Activated gamma-delta T cell (primary cell): ENCODE results near the gene NCAM1.
"Not testable (repeated sequence)": the region's sequence is repeated elsewhere in the genome, so short reads cannot be mapped to it uniquely, and the experiment has no call there.

ENCODE experiments used
- DNase-seq: peaks from one replicate; lab custom pipeline; 2025; lab: John Stamatoyannopoulos, UW

Gene NCAM1

DNA sequence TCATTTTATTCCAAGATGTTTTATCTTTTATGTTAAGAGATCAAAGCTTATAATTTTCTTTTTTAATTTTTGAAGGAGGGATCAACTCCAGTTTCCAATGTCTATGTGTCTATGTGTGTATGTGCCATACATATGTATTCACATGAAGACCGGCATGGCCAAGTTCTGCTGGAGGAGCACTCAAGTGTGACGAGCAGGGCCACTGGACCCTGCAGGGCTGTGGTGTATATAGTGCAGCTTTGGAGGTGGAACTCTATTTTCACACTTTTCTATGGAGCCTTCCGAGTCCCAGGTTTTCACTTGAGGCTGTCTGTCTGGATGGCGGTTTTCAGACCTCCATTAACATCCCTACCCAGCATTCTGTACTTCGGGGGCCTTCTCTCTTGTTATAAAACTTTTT is 316.7 kb downstream of the NCAM1 start:
- DNase-seq = no peak

DNA sequence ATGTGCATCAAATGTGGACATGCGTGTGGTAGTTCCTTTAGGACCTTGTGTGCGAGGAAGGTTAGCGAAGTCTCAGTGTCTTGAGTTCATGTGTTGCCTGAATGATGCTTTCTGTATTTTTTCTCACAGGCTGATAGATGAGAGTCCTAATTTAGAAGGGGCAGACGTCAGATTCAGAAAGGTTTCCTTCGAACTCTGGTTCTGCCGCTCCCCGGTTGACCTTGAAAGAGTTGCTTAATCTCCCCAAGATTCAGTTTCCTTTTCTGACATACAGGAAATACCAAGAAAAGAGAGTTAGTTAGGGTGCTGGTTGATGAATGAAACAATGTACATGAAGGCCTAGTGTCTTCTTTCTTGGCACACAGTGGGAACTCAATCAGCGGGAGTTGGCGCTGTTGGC is 317.3 kb downstream of the NCAM1 start:
- no peak for DNase-seq

DNA sequence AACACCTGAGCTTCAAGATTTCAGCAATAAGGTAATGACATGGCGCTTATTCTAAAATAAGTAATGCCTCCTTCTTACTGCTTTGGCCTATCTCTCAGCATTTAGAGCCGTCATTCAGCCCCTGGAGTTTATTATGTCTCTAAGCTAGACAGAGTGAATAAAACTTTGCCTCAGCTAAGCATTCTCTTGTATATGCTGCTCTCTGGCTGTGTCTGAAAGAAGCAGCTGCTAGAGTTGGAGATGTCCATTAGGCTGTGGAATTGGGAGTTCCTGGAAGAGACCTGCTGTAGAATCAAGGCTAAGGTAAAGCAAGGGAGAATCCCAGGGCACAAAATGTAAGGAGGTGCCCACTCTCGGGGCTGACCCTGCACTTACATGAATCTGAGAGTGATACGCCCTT is 317.7 kb downstream of the NCAM1 start:
- DNase-seq = no peak

DNA sequence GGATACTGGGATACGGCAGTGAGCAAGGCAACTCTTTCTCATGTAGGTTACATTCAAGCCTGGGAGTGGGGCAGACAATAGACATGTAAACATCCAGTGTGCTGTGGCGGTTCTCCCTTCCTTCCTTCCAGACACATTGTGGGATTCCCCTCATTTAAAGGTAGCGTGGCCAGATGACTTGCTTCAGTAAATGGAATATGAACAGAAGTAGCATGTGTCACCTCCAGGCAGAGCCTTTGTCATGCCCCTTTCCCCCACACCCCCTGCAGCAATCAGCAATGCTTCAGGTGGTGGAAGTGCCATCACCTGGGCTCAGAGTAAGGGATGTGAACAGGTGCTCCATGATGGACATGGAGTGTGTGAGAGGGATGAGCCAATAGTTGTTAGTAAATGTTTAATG is 318.4 kb downstream of the NCAM1 start:
- no peak for DNase-seq

DNA sequence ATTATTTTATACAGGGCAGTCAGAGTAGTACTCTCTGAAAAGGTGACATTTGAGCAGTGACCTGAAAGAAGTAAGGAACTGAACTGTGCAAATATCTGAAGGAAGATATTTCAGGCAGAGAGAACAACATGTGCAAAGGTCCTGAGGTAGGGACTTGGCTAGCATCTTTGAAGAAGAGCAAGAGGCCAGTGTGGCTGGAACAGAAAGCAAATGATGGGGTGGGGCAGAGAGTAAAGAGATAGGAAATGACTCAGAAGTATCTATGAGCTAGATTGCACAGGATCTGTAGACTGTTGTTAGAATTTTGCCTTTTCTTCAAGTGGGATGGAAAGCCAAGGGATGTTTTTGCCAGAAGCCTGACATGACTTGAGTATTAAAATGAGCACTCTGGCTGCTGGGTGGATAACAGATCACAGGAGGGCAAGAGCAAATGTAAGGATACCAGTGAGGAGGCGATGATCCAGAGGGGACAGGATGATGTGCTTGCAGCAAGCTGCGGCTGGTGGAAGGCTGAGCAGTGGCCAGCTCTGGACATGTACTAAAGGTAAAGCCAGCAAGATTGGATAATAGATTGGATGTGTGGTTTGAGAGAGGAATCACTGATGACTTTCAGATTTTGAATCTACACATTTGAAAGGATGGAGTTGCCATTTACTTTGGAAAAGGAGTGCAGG is 320.0 kb downstream of the NCAM1 start:
- no peak for DNase-seq

DNA sequence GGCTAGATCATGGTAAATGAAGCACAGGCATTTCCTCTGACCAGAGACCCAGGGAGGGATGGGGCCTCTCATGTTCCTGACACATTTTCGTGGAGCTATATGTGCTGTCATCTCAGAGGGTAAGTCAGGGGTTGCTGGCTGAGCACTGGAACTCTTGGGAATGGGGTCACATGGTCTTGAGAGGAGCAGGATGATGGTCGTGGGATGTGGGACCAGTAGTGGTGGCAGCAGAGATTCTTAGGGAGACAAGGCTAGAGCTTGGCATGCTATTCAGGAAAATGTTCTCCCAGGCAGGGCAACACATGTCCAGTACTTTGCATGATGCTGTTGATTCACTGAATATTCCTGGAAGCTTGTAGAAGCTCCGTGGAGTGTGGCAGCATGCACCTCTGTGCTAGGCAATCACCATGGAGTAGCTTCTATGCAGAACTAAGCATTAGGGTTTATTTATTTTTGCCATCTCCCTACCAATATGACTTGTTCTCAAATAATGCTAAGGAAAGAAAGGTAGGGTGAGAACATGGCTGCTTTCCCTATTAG is 321.7 kb downstream of the NCAM1 start:
- DNase-seq = no peak

DNA sequence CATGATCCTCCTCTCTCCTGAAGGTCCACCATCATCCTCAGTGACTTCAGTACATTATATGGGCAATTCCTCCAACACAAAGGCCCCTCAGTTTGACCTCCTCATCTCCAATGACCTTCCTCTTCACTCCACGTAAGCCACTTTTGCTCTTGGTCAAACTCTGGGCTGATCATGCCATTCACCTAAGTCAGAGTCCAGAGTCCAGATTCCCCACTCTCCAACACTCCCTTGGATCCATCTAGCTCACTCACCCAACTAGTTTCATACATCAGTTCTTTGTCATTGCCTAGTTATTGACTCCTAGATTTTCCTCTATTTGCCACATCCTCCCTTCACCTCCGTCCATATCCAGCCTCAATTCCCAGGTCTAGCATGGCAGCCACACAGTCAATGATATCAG is 322.7 kb downstream of the NCAM1 start:
- no peak for DNase-seq

DNA sequence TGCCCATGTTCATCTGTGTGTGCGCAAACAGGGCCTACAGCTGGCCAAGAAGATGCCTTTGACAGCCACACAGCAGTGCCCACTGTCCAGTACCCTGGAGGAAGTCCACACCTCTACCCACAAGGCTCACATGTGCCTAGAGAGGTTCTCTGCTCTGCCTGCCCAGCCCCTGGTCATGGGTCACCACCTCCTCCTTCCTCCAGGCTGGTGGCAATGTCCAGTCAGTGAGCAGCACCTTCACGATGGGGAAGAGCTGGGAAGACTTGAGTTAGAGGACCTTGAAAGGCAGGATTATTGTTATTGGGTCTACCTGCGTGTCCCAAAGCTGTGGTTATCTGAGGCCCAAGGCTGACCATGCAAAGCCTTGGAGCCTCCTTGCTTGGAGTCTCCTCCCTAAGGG is 324.8 kb downstream of the NCAM1 start:
- DNase-seq = no peak

DNA sequence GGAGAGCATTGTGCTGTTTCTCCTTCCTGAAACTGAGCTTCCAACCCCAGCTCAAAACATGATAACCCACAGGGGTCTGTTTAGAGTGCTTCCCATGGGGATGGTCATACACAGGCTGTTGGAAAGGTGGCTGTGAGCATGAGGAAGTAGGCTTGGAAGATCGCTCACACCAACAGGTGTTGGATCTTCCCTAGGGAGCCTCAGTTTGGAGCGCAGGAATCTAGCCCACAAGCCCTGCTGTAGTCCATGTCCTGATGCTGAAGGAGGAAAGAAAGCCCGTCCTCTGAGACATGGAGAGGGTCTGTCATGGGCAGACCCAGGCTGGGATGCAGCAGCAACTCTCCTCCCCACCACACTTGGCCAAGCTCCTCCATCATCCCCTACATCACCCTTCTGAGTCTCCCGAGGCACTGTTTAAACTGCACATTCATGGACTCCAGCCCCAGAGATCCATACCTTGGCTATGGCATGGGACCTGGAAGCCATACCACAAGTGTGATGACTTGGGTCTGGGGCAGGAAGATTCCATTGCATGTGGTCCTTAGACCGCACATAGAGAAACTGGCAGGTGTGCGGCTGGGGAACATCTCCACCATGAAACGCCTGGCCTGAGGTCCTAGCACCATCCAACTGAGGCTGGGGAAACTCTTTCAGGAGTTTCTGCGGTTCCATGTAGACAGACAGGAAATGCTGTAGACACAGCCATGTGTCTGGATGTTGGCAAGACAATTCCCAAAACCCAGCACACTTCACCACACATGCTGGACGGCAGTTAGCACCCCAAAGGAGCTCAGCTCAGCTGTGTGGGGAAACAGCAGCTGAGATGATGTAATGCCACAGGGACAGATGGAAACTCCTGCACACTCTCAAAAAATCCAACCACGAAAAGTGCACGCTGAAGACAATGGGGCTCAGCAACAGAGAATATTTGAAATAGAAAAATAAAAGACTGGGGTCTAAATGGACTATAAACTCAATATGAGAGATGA is 325.6 kb downstream of the NCAM1 start:
- DNase-seq = no peak

DNA sequence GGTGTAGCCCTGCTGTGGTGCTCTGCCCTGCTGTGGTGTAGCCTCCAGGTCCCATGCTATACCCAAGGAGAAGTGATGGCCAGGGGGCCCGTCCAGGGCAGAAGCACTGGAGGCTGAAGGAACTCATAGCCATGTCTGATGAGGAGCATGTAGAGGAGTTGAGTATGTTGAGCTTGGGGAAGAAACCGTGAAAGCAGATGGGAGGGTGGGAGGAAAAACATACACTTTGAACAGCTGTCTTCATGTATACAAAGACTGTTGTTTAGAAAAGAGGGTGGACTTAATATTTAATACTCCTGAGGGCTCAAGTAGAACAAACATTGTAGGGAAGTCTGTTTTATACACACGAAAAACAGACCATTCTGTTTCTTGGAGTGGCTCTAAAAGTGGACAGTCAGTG is 326.6 kb downstream of the NCAM1 start:
- no peak for DNase-seq

DNA sequence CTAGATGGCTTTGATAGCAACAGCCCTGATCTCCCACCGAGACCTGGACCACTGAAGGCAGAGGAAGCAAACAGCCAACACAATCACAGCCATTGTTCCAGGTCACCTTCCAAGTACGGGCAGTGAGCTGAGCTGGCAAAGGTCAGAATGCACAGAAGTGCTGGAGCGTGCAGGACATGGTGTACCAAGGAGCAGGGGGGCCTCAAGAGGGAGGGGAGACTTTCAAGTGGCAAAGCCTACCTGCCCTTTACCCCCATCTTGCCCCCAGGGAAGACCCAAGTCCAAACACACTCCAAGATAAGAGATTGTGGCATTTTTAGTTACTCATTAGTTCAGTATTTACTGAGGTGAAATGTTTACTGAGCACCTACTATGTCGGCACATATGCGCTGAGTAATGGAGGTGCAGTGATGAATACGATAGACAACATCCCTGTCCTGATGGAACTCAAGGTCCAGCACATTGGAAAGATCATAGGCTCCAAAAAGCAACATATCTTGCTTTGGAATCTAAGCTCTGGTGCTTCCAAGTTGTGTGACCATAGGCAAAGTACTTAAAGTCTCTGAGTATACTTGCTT is 327.2 kb downstream of the NCAM1 start:
- no peak for DNase-seq

DNA sequence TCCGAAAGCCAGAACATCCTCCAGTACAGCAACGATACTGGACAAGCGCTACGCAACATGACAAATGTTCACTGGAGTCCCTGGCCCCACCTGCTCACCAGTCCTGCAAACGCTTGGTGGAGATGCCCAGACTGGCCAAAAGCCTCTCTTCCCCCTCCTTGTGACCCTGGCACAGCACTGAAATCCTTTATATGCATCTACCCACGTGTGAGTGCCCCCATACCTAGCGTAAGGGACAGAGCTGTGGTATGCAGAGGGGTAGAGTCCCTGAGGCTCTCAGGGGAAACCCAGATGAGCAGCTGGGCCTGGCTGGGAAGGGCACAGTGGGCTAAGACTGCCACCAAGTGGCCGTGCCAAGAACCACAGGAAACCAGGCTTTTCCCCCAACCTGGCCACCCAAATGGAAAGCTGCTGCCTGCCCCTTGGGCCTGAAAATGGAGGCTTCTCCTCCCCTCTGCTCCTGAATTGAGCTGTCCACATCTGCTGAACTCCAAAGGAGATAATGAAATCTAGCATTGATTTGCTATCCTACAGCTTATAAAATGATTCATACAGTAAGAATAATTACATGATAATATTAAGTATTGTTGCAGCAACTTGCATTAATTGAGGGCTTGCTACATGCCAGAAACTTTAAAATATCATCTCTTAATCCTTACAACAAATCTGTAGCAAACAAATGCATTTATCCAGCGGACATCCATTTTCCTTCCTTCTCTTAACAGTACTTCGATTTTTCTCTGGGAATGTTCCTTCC is 328.4 kb downstream of the NCAM1 start:
- DNase-seq = no peak

DNA sequence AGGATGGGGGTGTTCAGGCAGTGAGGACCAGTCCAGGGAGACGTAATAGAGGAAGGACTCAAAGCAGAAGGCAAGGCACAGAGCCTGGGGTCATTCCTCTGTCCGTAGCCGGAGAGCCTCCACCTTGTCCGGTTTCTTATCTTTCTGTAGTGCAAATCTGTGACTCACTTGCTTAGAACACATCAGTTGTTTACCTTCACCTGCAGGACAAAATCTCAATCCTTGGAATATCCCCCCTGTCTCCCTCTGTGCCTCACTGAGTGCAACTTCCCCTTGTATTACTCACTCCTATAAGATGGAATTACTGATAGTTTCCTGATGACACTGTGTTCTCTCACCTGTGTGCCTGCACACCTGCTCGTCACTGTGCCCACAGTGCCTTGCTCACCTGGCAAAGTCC is 332.7 kb downstream of the NCAM1 start:
- no peak for DNase-seq

DNA sequence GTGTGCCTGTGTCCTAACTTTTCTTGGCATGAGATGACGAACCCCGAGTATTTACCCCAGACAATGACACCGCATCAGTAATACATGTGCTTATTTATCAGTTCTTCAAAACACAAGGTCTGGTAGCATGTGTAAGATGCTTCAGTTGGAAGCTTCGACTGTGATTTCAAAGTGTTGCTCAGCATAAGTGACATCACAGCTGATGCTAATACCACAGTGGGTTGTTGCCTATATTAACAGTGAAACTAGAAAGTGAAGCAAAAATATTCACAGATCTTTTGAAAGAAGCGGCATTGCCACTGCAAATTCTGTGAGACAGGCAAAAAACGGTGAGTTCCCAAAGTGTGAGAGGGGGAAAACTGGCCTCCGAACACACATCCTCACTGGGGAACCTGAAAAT is 334.8 kb downstream of the NCAM1 start:
- DNase-seq = no peak

DNA sequence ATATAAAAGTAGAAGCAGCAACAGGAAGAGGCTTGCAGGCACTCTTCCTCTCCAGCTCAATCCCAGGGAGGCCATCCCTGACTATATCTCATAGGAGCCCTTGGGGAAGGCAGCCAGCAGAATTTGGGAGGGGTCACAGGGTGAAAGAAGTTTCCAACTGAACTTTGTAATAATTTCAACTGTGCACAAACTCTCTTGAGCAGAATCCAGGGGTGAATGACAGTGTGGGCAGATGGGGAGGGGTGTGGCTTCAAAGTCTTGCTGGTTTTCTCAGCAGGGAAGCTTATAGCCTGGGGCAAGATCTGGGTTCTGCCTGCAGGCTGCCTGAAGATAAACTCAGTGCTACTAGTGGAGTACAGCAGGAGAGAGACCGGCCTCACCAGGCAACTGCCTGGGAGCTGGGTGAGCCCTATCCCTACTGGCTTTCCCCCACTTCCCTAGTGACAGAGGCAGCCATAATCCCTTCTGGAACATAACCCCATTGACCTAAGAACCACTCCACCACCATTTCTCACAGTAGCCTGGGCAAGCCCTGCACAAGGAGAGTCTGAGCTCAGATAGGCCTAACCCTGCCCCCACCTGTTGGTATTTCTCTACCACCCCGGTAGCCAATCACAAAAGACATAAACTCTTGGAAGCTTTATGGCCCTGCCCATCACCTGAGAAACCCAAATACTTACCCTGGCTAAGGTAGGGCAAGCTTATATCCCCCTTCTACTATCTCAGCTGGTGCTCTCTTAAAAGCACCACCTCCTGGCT is 335.4 kb downstream of the NCAM1 start:
- DNase-seq = no peak

DNA sequence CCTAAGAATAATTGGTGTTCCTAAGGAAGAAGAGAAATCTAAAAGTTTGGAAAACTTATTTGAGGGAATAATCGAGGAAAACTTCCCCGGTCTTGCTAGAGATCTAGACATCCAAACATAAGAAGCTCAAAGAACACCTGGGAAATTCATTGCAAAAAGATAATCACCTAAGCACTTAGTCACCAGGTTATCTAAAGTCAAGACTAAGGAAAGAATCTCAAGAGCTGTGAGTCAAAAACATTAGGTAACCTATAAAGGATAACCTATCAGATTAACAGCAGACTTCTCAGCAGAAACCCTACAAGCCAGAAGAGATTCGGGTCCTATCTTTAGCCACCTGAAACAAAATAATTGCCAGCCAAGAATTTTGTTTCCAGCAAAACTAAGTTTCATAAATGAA is 337.3 kb downstream of the NCAM1 start:
- DNase-seq = not testable (repeated sequence)

DNA sequence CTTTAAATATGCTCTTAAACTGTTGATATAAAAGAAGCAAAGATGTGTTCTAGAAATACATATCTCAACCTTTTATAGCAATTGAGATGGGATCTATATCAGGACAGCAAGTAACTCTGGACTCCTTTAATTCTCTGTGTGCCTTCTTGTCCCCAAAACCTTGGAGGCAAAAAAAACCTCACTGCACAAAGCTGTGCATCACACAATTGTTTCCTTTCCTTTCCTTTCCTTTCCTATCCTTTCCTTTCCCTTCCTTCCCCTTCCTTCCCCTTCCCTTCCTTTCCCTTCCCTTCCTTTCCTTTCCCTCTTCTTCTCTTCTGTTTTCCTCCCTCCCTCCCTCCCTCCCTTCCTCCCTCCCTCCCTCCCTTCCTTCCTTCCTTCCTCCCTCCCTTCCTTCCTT is 343.7 kb downstream of the NCAM1 start:
- DNase-seq = no peak

DNA sequence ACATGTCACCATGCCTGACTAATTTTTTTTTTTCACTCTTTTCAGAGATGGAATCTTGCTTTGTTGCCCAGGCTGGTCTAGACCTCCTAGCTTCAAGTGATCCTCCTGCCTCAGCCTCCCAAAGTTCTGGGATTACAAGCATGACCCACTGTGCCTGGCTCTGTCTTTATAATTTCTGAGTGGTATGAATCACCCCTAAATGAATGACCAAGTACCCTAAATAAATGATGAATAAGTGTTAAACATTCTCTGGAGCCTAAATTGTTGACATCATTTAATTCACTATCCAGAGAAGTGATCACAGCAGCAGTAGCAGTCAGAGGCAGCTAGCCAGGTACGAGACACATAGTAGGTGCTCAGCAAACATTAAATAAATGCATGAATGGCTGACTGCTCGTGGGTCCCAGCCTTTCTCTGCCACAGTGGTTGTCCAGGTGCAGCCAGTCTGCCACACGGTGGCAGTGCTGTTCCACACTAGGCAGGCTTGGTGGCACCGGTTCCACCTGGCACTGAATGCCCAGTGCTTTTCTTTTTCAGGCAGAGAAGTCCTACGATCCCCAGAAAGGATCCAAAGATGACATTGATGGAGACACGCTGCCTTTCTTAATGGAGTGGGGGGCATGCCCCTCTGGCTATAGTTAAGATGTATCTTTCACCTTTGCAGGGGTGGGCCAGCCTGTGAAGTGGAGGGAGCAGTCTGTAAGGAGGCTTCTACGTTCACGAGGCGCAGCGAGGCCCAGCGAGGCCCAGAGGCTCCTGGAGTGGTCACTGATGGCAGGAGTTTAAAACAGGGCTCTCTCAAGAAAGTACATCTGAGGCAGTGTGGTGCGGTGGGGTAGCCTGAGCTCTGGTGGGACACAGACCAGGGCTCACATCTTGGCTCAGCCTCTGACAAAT is 344.5 kb downstream of the NCAM1 start:
- no peak for DNase-seq

DNA sequence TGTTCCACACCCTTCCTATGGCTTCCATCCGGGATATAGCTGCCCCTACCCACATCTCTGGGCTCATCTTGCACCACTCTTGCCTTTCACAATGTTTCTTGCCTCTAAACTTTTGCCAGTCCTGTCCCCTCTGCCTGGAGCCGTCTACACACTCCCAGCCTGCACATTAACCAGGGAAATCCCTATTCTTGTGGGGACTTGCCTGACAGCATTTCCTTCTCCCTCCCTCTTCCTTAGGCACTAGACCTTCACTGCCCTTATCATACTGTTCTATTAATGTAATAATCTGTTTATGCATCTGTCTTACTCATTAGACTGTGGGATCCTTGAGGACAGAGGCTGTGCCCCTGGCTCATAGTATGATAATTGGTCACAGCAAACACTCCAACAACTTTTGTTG is 347.4 kb downstream of the NCAM1 start:
- no peak for DNase-seq

DNA sequence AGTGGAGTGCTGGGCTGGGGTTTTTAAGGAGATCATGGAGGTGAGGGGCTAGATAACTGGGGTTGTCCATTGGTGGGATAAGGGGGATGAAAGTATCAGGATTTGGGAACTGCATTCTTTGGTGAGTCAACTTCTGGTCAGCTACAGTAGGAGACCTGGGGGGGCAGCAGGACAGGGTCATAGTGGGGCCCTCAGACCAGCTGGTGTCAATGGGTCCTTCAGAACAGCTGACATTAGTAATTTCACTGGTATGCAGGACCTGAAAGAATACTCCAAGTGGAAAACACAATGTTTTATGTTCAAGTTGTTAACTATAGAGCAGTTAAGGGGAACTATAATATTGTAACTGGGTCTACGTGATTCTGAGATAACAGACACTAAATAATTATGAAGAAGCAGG is 350.3 kb downstream of the NCAM1 start:
- no peak for DNase-seq
